GM19328 (cell line): Measurements from ENCODE around the gene CGNL1.

Experiments used
- ATAC-seq: cut with Tn5 transposase; IDR thresholded peaks from one replicate; pipeline ENCODE4 v1.9.1; 2021; ENCODE audit warnings: mild to moderate bottlenecking, moderate library complexity; ENCODE audit not compliant: unreplicated experiment

CGNL1 gene

DNA sequence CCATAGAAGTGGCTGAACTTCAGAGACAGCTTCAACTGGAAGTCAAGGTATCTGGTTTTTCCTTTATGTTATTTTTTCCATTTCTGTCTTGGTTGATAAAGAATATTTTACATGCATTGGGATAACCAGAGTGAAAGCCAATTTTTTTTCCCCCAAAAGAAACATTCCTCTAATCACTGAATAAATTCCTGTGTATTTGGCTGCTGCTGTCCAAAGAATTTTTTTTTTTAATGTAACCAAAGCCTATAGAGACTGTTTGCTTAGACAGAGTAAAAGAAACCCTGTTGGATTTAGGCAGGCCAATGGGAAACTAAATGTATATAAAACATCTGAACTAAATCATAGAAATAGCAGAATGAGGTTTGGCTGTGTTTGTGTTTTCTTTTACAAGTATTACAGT is 75.2 kb downstream of the CGNL1 start:
- no peak for ATAC-seq

DNA sequence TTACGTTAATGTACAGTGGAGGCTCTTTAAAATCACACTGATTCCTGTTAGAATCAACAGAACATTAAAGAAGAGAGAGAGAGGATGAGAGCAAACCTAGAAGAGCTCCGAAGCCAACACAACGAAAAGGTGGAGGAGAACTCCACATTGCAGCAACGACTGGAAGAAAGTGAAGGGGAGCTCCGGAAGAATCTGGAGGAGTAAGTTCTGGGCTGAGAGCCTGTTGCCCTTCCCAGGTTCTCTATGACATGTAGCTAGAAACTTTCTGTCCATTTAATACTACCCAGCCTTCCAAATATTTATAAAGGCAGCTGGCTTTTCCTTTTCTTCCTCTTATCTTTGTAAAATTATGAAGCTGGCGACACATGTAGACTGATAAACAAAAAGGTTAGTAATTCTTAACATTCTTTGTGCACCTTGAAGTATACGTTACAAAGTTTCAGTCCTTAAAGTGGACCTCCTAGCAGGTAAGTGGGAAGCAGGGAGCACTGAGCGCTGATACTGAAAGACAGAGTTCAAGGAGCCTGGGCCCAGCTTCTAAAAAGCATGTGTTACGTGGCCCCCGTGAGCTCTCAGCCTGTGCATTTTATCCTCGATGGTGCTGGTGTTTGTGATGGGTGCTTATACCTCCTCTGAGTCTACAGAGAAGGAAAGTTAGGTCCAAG is 75.9 kb downstream of the CGNL1 start:
- no peak for ATAC-seq

DNA sequence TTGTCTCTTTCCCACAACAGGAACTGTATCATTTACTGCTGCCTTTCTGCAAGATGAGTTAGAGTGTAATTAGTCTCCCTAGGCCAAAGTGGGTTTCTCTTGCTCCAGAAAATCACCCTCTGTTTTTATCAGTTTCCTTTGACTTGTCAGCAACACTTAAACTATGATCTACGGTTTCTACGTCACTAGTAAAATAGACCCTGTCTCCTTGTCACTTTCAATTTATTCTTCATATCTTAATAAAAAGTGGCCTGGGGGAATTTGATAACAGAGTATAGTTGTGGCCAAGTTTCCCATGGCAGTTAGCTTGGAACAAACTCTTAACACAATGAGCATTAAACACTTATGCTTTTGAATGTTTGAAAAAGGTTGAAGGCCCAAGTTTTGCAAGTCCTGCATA is 79.6 kb downstream of the CGNL1 start:
- no peak for ATAC-seq

- ATAC-seq = no peak
These were observed 80.3 kb downstream of the CGNL1 start for GRCh38 chr15:57456559-57456958.

DNA sequence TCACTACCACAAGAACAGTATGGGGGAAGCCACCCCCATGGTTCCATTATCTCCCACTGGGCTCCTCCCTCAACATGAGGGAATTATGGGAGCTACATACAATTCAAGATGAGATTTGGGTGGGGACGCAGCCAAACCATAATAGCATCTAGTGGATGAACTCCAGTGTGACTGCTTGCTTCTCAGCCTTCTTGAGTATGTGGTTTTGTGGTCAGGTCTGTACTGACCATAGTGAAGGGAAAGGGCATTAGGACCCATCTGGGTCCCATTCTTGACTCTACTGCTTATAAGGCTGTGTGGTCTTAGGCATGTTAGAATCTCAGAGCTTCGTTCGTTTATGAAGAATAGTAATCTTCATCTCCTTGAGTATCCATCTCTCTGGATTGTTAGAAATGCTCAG is 81.4 kb downstream of the CGNL1 start:
- ATAC-seq = no peak

DNA sequence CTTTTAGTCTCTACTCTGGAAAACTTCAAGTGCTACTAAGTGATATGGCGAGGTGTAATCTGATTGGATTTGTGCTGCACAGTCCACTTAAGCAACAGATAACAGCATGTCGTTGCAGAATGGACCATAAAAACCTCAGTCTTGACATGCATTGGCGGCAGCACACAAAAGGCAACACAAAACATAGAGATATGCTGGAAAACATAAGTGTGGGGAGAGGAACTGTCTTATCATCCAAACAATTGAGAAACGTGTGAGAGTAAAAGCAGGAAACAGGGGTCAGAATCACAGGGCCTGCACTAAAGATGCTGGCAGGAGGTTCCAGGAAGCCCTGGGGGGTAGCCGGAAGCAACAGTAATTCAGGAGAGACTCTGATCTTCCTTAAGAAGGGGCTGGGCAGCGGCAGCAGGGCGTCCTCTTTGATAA is 82.1 kb downstream of the CGNL1 start:
- ATAC-seq = no peak

DNA sequence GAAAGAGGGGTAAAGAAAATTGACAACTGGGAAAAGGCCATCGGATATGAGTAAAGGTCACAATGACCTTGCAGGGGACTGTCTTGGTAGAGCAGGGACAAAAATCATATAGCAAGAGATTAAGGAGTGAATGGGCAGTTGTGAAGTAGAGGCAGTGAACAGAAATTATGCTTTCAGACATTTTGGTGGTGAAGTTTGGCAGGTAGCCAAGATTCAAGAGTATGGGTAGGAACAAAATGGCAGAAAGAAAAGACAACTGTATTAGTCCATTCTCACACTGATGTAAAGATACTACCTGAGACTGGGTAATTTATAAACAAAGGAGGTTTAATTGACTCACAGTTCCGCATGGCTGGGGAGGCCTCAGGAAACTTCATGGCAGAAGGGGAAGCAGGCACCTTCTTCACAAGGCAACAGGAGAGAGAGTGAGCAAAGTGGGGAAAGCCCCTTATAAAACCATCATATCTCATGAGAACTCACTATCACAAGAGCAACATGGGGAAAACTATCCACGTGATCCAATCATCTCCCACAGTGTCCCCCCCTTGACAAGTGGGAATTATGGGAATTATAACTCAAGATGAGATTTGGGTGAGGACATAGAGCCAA is 84.0 kb downstream of the CGNL1 start:
- ATAC-seq = no peak

DNA sequence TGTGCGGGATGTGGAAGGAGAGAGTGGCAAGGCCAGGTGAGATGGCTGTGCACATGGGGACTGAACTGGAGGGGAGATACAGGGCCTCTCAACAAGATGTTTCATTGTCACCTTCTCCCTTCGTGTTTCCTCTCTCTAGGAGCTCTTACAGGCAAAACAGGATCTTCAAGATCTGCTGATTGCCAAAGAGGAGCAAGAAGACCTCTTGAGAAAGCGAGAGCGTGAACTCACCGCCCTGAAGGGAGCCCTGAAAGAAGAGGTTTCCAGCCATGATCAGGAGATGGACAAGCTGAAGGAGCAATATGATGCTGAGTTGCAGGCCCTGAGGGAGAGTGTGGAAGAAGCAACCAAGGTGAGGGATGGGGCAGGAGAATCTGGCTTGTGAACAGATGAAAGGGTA is 85.2 kb downstream of the CGNL1 start:
- ATAC-seq = no peak

DNA sequence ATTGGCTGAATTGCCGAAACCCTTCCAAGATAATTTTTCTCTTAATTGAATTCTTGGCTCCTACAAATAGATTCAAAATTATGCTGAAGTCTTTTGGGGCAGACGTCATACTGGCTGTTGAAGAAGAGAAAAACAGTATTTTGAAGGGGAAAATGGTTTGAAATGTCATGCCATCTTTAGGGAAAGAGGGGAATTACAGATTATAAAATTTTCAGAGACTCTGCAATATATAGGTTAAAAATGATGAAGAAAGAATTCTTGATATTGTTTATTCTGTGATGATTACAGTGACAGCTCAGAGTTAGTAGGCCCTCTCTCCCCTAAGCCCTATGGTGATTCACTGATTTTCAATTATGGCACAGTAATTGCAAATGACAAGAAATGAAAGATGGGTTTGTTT is 86.1 kb downstream of the CGNL1 start:
- ATAC-seq = no peak

- ATAC-seq = no peak
These were observed 87.1 kb downstream of the CGNL1 start for GRCh38 chr15:57463360-57463759.

- ATAC-seq = no peak
These were observed 88.2 kb downstream of the CGNL1 start for GRCh38 chr15:57464480-57464879.

- no peak for ATAC-seq
These were observed 92.2 kb downstream of the CGNL1 start for GRCh38 chr15:57468486-57468885.

GRCh38 chr15:57470543-57470942 is 94.2 kb downstream of the CGNL1 start:
- no peak for ATAC-seq

GRCh38 chr15:57472861-57473260 is 96.6 kb downstream of the CGNL1 start:
- no peak for ATAC-seq

- no peak for ATAC-seq
These were observed 100.2 kb downstream of the CGNL1 start for GRCh38 chr15:57476533-57476975.

DNA sequence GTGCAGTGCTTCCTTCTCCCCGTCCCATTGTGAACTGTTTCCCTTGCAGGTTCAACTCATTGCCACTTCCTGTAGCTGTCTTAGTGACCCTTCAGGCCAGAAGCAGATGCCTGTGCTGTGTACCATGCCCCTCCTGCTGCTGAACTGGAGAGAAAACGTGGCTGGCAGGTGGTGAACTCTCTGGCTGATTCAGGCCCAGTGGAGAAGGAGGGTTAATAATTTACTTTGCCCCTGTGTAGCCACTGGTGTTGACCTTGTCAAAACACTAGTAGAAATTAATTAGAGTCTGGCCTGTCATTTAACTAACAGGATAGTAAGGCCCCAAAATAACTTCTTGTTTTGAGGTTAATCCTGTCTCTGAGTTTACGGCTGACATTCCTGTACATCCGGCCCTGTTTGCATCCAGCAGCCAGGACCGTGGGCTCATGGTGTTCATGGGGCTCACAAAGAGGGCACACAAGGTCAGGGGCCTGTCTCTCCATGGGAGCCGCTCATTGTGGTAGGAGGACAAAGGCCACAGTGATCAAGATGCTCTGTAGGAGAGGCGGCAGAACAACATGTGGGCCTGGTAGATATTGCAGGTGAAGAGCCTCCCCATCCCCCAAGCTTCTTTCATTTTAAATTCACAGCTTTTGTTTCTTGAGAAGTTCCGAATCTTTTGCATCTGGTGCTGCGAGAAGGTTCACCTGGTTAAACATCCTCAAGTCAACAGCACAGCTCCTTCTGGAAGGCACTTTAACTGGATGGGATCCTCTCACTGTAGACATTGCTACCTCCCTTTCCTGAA is 101.6 kb downstream of the CGNL1 start:
- no peak for ATAC-seq

GRCh38 chr15:57479005-57479404 is 102.7 kb downstream of the CGNL1 start:
- ATAC-seq = no peak

DNA sequence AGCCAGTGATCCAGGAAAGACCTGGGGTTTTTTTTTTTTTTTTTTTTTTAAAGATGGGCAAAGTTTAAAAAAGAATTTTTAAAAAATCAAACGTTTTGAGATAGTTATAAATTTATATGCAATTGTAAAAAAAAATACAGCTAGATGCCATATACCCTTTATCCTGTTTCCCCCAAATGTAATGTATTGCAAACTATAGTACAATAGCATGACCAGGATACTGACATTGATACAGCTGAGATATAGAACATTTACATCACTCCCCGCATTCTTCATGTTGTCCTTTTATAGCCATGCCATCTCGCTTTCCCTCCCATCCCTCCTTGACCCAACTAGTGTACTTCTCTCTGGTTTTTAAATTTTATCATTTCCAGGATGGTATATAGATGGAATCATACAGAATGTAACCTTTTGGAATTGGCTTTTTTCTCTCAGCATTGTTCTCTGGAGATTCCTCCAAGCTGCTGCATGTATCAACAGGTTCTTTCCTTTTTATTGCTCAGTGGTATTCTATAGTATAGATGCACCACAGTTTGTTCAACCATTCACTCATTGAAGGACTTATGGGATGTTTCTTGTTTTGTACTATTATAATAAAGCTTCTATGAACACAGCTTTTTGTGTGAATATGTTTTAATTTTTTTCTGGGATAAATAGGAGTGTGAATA is 104.9 kb downstream of the CGNL1 start:
- ATAC-seq = no peak

DNA sequence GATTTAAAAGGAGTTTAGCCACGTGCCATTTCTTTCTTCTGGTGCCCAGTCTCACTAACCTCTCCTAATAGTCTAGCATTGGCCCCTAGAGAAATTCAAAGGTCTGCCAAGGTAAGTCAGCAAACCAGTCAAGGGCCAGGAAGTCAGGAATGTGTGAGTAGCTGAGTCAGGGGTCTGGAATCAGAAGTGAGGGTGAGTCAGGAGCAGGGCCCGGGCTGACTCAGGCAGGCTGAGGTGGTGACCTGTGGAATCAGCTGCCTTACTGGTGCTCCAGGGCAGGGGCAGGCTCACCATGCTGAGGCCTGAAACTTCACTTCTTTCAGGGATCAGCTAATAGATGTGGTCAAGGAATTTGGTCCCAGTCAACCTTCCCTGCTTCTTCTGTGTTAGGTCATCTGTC is 109.6 kb downstream of the CGNL1 start:
- ATAC-seq = no peak

DNA sequence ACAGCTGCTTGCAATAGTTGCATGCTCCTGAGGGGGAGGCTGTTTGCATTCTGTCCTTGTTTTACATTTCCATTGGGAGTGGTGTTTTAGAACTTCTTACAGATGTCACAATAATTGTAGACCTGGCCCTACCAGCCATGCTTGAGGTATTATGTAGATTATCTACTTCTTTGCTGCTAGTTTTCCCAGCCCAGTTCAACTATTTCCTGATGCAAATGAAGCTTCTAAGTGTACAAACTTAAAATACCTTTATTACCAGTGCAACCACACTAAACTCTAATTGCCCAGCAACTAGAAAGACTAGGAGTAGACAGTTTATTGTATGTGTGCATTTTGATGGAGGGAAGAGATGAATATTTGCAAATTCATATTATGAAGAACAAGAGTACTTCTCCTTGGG is 110.5 kb downstream of the CGNL1 start:
- no peak for ATAC-seq

DNA sequence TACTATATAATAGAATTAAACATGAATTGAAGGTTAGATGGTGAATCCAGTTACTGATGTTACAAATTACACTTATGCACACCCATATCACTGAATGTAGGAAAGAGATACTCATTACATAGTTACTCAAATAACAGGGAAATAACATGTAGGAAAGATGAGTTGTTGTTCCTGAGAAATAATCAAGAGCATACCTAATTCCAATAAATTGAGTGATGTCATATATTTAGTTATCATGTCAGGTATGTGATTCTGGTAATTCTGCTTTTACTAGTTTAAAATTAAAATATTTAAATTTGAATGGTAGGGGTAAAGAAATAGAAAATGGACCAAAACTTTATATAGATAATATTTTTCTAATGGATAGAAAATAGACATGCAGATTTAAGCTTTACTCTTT is 112.8 kb downstream of the CGNL1 start:
- ATAC-seq = no peak

DNA sequence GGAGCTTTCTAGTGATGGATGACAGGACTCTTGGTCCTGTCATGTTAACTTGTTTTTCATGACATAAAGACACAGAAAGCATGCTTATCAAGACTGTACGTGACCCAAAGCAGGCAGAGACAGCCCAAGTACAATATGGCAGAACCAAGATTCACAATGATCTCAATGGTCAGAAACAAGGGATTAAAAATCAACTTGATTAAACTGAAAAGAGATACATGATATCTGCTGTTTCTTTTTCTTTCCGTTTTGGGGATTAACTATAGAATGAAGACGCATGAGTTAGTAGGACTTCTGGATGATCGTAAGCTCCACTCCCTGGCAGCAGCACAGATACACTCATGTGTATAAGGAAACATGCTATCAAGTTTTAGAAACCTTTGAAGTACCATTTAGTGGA is 117.0 kb downstream of the CGNL1 start:
- ATAC-seq = no peak
